Measurements from ENCODE around the gene SNX18.

DNA sequence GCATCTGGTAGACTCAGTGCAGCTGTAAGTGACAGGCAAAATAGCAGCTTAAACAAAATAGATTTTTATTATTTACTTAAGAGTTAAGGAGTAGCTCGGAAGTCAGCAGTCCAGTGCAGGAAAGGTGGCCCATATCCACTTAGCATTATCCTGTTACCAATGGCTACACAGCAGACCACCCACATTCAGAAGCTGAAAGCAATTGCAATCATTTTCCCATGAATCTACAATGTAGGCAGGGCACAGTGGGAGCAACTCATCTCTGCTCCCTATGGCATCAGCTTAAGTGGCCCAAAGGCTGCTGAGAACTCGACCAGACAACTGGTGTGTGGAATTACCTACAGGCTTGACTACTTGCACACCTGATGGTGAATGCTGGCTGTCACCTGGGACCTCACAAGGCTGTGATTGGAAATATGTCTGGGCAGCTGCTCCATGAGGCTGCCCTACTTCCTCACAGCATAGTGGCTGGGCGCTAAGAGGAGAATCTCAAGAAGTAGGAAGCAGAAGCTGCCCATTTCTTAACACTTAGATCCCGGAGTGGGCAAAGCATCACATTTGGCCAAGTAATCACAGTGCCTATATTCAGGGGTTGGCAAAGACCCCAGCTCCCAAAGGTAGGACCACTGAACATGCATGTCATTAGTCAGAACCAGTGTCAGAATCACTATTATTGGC is 56.4 kb downstream of the SNX18 start:
- TF ChIP-seq, protein P1, sequence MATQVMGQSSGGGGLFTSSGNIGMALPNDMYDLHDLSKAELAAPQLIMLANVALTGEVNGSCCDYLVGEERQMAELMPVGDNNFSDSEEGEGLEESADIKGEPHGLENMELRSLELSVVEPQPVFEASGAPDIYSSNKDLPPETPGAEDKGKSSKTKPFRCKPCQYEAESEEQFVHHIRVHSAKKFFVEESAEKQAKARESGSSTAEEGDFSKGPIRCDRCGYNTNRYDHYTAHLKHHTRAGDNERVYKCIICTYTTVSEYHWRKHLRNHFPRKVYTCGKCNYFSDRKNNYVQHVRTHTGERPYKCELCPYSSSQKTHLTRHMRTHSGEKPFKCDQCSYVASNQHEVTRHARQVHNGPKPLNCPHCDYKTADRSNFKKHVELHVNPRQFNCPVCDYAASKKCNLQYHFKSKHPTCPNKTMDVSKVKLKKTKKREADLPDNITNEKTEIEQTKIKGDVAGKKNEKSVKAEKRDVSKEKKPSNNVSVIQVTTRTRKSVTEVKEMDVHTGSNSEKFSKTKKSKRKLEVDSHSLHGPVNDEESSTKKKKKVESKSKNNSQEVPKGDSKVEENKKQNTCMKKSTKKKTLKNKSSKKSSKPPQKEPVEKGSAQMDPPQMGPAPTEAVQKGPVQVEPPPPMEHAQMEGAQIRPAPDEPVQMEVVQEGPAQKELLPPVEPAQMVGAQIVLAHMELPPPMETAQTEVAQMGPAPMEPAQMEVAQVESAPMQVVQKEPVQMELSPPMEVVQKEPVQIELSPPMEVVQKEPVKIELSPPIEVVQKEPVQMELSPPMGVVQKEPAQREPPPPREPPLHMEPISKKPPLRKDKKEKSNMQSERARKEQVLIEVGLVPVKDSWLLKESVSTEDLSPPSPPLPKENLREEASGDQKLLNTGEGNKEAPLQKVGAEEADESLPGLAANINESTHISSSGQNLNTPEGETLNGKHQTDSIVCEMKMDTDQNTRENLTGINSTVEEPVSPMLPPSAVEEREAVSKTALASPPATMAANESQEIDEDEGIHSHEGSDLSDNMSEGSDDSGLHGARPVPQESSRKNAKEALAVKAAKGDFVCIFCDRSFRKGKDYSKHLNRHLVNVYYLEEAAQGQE (IDR thresholded peaks at IDR 0.05; ENCODE audit: low read depth), result no peak
- TF ChIP-seq FOXM1 (IDR thresholded peaks at IDR 0.05; ENCODE audit: borderline replicate concordance, low read depth), result no peak
- TF ChIP-seq, protein P2, sequence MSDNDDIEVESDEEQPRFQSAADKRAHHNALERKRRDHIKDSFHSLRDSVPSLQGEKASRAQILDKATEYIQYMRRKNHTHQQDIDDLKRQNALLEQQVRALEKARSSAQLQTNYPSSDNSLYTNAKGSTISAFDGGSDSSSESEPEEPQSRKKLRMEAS (IDR thresholded peaks at IDR 0.05), result no peak
- no peak for TF ChIP-seq CREB1 (IDR thresholded peaks at IDR 0.05; ENCODE audit: low read depth)

All from Ishikawa (cell line).